ENCODE data around the gene KDM6B.

- TF ChIP-seq, protein P1, sequence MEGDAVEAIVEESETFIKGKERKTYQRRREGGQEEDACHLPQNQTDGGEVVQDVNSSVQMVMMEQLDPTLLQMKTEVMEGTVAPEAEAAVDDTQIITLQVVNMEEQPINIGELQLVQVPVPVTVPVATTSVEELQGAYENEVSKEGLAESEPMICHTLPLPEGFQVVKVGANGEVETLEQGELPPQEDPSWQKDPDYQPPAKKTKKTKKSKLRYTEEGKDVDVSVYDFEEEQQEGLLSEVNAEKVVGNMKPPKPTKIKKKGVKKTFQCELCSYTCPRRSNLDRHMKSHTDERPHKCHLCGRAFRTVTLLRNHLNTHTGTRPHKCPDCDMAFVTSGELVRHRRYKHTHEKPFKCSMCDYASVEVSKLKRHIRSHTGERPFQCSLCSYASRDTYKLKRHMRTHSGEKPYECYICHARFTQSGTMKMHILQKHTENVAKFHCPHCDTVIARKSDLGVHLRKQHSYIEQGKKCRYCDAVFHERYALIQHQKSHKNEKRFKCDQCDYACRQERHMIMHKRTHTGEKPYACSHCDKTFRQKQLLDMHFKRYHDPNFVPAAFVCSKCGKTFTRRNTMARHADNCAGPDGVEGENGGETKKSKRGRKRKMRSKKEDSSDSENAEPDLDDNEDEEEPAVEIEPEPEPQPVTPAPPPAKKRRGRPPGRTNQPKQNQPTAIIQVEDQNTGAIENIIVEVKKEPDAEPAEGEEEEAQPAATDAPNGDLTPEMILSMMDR (IDR thresholded peaks at IDR 0.05), result no peak
- TF ChIP-seq ZFX (IDR thresholded peaks at IDR 0.05; ENCODE audit: borderline replicate concordance), result no peak
These were observed 532 bp downstream of the KDM6B start for GRCh38 chr17:7834542-7834956.
